B cell (primary cell): ENCODE measurements around the gene DMRT1. TPM values are rescaled to one million over a fixed set of nuclear protein-coding genes. Genes with fewer than 3 reads are reported as not detected.

Experiments
- ATAC-seq: fragments of 200-7000 bp; cut with Tn5 transposase; one replicate; pipeline ENCODE4 v1.10.0; 2021; ENCODE audit warnings: low read depth, mild to moderate bottlenecking, moderate number of reproducible peaks, moderate library complexity
- CTCF ChIA-PET: fragments of 350-600 bp; sonication (Branson Sonifier 250); formaldehyde crosslinking; loops from one replicate; lab custom pipeline; 2021; ENCODE audit warnings: antibody characterized with exemption, inconsistent platforms; lab: Charles Lee
- POLR2A ChIA-PET: fragments of 350-600 bp; sonication (Branson Sonifier 250); formaldehyde crosslinking; loops from one replicate; lab custom pipeline; 2021; ENCODE audit warnings: antibody characterized with exemption; lab: Charles Lee
- DNase-seq: peaks from one replicate; pipeline ENCODE4 v3.0.0; 2013
- H2AFZ ChIP-seq: 2 replicates; pipeline ENCODE4 v1.6.1; 2012; ENCODE audit warnings: mild to moderate bottlenecking, low read depth, low read length; ENCODE audit not compliant: insufficient read depth, poor library complexity, severe bottlenecking
- H3K27ac ChIP-seq, 2 donors: 1 replicate in 1 of 2; 2 replicates in 1 of 2; pipeline ENCODE4 v1.5.1; 2012 to 2013; ENCODE audit warnings: low read length in 2 of 2, mild to moderate bottlenecking in 2 of 2, moderate library complexity in 1 of 2
- H3K27me3 ChIP-seq, 4 experiments: fragments of 200-600 bp in 1 of 4; sonication (generic) in 1 of 4; replicated peaks in 1 of 4; 1 replicate in 2 of 4; 2 replicates in 2 of 4; pipeline versions ENCODE4 v1.6.1 to v1.7.0; 2013 to 2016; ENCODE audit warnings: low read length in 3 of 4, mild to moderate bottlenecking in 2 of 4, mixed read lengths in 1 of 4, moderate library complexity in 1 of 4; ENCODE audit not compliant: insufficient read depth in 4 of 4, control insufficient read depth in 3 of 4; ENCODE audit errors: control extremely low read depth in 1 of 4
- H3K36me3 ChIP-seq, 2 experiments: replicated peaks in 1 of 2; 1 replicate in 1 of 2; 2 replicates in 1 of 2; pipeline versions ENCODE4 v1.6.1 to v1.7.1; 2013; ENCODE audit warnings: low read length in 1 of 2; ENCODE audit not compliant: insufficient read depth in 2 of 2, control insufficient read depth in 1 of 2; ENCODE audit errors: control extremely low read depth in 1 of 2, extremely low read depth in 1 of 2
- H3K4me1 ChIP-seq, 2 donors: fragments of 200-600 bp in 1 of 2; sonication (generic) in 1 of 2; 1 replicate in 1 of 2; 2 replicates in 1 of 2; pipeline versions ENCODE4 v1.5.1 to v1.6.1; 2013 to 2017; ENCODE audit warnings: low read length in 2 of 2; ENCODE audit not compliant: control insufficient read depth in 2 of 2, insufficient read depth in 2 of 2
- H3K4me2 ChIP-seq: replicated peaks from 2 replicates; pipeline ENCODE3; 2012; ENCODE audit warnings: mild to moderate bottlenecking, low read depth, low read length; ENCODE audit not compliant: poor library complexity, severe bottlenecking
- H3K4me3 ChIP-seq, 5 experiments: fragments of 200-600 bp in 1 of 5; sonication (generic) in 1 of 5; 1 replicate in 3 of 5; 2 replicates in 2 of 5; pipeline versions ENCODE4 v1.5.1 to v1.7.0; 2011 to 2016; ENCODE audit warnings: low read length in 4 of 5, mild to moderate bottlenecking in 4 of 5, low read depth in 2 of 5, control low read depth in 1 of 5, moderate library complexity in 1 of 5; ENCODE audit not compliant: insufficient read depth in 1 of 5; ENCODE audit errors: control extremely low read depth in 1 of 5, extremely low read depth in 1 of 5
- H3K79me2 ChIP-seq: fragments of 200-600 bp; sonication (generic); one replicate; pipeline ENCODE4 v1.6.0; 2016; ENCODE audit warnings: low read length; ENCODE audit not compliant: control insufficient read depth, insufficient read depth
- H3K9ac ChIP-seq: fragments of 200-600 bp; sonication (generic); 2 replicates; pipeline ENCODE4 v1.6.1; 2017; ENCODE audit warnings: mild to moderate bottlenecking, low read length, moderate library complexity
- H3K9me3 ChIP-seq, 3 donors: one replicate each; pipeline versions ENCODE4 v1.6.1 to v1.7.1; 2013; ENCODE audit warnings: low read length in 2 of 3; ENCODE audit not compliant: control insufficient read depth in 2 of 3, insufficient read depth in 1 of 3; ENCODE audit errors: control extremely low read depth in 1 of 3
- H4K20me1 ChIP-seq: 2 replicates; pipeline ENCODE4 v1.6.0; 2012; ENCODE audit warnings: mild to moderate bottlenecking, low read length; ENCODE audit not compliant: insufficient read depth, control insufficient read depth, poor library complexity, severe bottlenecking
- H3K27ac Mint-ChIP-seq: one replicate; pipeline ENCODE4 v1.8.0; 2021; ENCODE audit warnings: mixed read lengths
- H3K27me3 Mint-ChIP-seq: one replicate; pipeline ENCODE4 v1.8.0; 2021; ENCODE audit warnings: mixed read lengths
- H3K4me1 Mint-ChIP-seq: one replicate; pipeline ENCODE4 v1.8.0; 2021; ENCODE audit warnings: mixed read lengths
- H3K4me3 Mint-ChIP-seq: one replicate; pipeline ENCODE4 v1.8.0; 2021; ENCODE audit warnings: mixed read lengths
- H3K9me3 Mint-ChIP-seq: one replicate; pipeline ENCODE4 v1.8.0; 2022; ENCODE audit warnings: mixed read lengths; ENCODE audit not compliant: insufficient read depth
- EZH2 ChIP-seq: IDR thresholded peaks from 2 replicates; pipeline ENCODE4 v1.6.1; 2012; ENCODE audit warnings: borderline replicate concordance, low read depth, mild to moderate bottlenecking, moderate library complexity, low read length; ENCODE audit not compliant: insufficient read depth, poor library complexity, severe bottlenecking
- WGBS: methylation state at CpG from one replicate; pipeline ENCODE4 v1.1.5; 2013; ENCODE audit warnings: missing lambda C conversion rate; ENCODE audit not compliant: insufficient coverage; 5-methylcytosine and 5-hydroxymethylcytosine counted together
- intact Hi-C: fragments of 100-400 bp; cut with micrococcal nuclease; formaldehyde crosslinking; loops from one replicate; pipeline ENCODE4 v1.10.0; 2022
- polyA plus RNA-seq: library from polyadenylated mRNA; depleted of rRNA; stranded (reverse); fragments of >200 nt; gene quantifications from 2 replicates; pipeline ENCODE4 v1.2.3, GENCODE V29; 2012
- total RNA-seq, 2 donors: library from RNA; stranded (reverse); fragments of 120-200 nt in 1 of 2; gene quantifications; 1 replicate in 1 of 2; 2 replicates in 1 of 2; pipeline versions ENCODE4 v1.2.3 to v1.2.4, GENCODE V29; 2013 to 2022
- TF ChIP-seq, protein P1 (sequence below): fragments of 200-600 bp; IDR thresholded peaks from one replicate; pipeline ENCODE4 v1.8.0; 2022; ENCODE audit warnings: antibody characterized with exemption, mild to moderate bottlenecking

Gene DMRT1
- total and polyA plus RNA-seq, 2 donors (not counting 1 experiment from before 2014, with no cell fraction given): not detected

DNA sequence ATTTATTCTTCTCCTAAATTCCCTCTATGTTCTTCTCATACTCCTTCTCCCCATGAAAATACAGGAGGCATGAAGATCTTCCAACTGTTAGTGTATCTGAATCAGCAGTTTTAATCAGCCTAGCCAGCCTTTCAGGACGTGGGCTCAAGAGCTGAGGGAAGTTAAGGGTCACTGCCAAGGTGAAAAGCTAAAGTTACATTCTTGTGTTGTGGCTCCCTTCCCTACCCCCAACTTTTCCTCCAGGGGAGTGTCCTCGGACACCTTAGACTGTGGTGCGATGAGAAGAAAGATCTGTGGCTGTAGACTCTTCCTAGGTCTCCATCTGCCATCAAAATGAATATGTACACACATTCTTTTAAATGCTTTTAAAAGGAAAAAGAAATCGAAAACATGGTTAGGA is 139.1 kb downstream of the DMRT1 start:
- TF ChIP-seq, protein P1, sequence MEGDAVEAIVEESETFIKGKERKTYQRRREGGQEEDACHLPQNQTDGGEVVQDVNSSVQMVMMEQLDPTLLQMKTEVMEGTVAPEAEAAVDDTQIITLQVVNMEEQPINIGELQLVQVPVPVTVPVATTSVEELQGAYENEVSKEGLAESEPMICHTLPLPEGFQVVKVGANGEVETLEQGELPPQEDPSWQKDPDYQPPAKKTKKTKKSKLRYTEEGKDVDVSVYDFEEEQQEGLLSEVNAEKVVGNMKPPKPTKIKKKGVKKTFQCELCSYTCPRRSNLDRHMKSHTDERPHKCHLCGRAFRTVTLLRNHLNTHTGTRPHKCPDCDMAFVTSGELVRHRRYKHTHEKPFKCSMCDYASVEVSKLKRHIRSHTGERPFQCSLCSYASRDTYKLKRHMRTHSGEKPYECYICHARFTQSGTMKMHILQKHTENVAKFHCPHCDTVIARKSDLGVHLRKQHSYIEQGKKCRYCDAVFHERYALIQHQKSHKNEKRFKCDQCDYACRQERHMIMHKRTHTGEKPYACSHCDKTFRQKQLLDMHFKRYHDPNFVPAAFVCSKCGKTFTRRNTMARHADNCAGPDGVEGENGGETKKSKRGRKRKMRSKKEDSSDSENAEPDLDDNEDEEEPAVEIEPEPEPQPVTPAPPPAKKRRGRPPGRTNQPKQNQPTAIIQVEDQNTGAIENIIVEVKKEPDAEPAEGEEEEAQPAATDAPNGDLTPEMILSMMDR: no peak
- TF ChIP-seq EZH2: no peak
- no peaks in the 10 kb centered on the region for H4K20me1 ChIP-seq
- H3K27ac ChIP-seq: no peak overlapping the region
- no peaks in the 10 kb centered on the region for H3K79me2 ChIP-seq
- no peak overlapping the region for H3K4me3 ChIP-seq
- DNase-seq (no peak), ATAC-seq (no peak)
- no peak overlapping the region for H3K4me3 Mint-ChIP-seq
- CTCF ChIA-PET: interaction anchor here (1.0 kb wide), 1 partner anchor 17 kb away, joined by 3 read pairs; no protein-coding TSS in a partner anchor
- peaks cover 0 to 11% (median 0%) of the 10 kb centered on the region in 3 donors for H3K9me3 ChIP-seq
- H2AFZ ChIP-seq: no peak overlapping the region
- no peaks in the 10 kb centered on the region for H3K9me3 Mint-ChIP-seq
- H3K27ac Mint-ChIP-seq: no peak overlapping the region
- no CpG with 5 or more reads among the region's 4 CpGs for WGBS
- no peak overlapping the region for H3K9ac ChIP-seq
- H3K4me1 ChIP-seq: peaks cover 3 to 5% of the 10 kb centered on the region in 2 donors
- no peak overlapping the region for H3K4me2 ChIP-seq
- POLR2A ChIA-PET: no interaction called here
- intact Hi-C loops: no loop called here
- H3K27me3 ChIP-seq: peaks cover 0 to 51% (median 37%) of the 10 kb centered on the region in 4 experiments
- H3K4me1 Mint-ChIP-seq: no peaks in the 10 kb centered on the region
- peaks cover 64% of the 10 kb centered on the region for H3K27me3 Mint-ChIP-seq
- H3K36me3 ChIP-seq: no peaks in the 10 kb centered on the region

GRCh38 chr9:981491-981898 is 140.0 kb downstream of the DMRT1 start:
- ChIA-PET POLR2A (no interaction called here), CTCF (interaction anchor here (1.0 kb wide), 1 partner anchor 18 kb away, joined by 3 read pairs; no protein-coding TSS in a partner anchor)
- Histone ChIP-seq H3K79me2 (no peaks in the 10 kb centered on the region), H3K4me3 (no peak overlapping the region), H3K4me1 (peaks cover 0 to 3% of the 10 kb centered on the region in 2 donors), H3K9me3 (peaks cover 0 to 5% (median 0%) of the 10 kb centered on the region in 3 donors), H3K4me2 (no peak overlapping the region), H3K27ac (no peak overlapping the region), H3K36me3 (no peaks in the 10 kb centered on the region), H4K20me1 (no peaks in the 10 kb centered on the region), H3K27me3 (peaks cover 0 to 44% (median 31%) of the 10 kb centered on the region in 4 experiments), H2AFZ (no peak overlapping the region), H3K9ac (no peak overlapping the region)
- H3K9me3 Mint-ChIP-seq: no peaks in the 10 kb centered on the region
- peaks cover 68% of the 10 kb centered on the region for H3K27me3 Mint-ChIP-seq
- H3K4me3 Mint-ChIP-seq: no peak overlapping the region
- DNase-seq: no peak
- no peak overlapping the region for H3K27ac Mint-ChIP-seq
- WGBS: 14% methylated on average over 15 of the region's 16 CpGs
- no peaks in the 10 kb centered on the region for H3K4me1 Mint-ChIP-seq
- ATAC-seq: no peak
- intact Hi-C loops: no loop called here
- TF ChIP-seq EZH2: no peak
- TF ChIP-seq, protein P1: no peak
